ENCODE data around the gene TNS1.

TNS1 gene

DNA sequence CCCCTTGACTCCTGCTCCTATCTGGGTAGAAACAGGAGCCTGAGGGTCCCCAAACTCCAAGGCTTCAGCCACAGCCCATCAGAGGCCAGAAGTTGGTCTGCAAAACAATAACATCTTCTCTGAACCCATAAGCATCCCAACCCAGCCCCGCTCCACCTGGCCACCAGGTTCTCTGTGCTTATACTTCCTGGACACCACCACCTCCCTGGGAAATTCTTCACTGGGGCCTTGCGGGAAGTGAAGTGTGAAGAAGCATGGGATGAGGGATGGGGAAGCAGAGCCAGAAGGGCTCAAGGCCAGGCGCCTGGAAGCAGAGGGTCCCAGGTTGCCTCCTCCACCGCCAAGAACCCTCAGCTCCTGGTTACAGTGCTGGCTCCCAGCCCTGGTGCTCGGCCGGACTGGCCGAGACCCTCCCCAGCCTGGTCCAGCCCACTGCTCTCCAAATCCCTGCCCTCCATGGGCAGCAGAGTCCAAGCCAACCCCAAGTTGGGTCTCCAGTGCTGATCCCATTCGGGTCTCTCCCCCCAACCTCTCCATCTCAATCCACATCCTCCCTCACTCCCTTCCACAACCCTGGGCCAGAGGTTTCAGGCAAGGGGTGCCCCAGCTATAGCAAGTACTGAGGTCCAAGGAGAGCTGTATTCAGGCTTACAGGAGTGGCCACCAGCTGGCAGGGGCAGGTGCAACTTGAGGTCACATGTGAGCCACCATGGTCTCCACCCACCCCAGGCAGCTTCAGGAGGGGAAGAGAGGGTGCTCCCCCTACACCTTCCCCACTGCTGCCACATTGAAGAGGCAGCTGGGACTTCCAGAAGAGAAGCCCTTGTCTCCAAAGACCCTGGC, 60.7 kb downstream of the TNS1 start:
- DNase-seq: no peak

DNA sequence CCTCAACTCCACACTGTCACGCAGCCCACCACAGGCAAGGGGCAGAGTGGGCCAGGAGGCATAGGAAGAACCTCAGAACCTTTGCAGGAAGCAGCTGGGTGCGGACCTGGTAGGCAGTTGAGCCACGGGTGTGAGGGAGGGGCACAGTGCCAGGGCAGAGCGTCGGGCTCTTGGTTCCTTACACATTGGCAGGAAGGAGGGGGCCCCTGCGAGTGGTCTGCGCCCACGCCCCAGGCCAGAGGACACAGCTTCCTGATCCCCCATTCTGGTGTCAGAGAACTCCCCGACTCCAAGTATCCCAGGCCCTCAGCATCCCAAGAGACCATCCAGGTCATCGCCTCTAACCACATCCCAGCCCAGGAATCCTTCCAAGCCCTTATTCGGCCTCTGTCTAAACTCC, 61.5 kb downstream of the TNS1 start:
- no peak for DNase-seq

DNA sequence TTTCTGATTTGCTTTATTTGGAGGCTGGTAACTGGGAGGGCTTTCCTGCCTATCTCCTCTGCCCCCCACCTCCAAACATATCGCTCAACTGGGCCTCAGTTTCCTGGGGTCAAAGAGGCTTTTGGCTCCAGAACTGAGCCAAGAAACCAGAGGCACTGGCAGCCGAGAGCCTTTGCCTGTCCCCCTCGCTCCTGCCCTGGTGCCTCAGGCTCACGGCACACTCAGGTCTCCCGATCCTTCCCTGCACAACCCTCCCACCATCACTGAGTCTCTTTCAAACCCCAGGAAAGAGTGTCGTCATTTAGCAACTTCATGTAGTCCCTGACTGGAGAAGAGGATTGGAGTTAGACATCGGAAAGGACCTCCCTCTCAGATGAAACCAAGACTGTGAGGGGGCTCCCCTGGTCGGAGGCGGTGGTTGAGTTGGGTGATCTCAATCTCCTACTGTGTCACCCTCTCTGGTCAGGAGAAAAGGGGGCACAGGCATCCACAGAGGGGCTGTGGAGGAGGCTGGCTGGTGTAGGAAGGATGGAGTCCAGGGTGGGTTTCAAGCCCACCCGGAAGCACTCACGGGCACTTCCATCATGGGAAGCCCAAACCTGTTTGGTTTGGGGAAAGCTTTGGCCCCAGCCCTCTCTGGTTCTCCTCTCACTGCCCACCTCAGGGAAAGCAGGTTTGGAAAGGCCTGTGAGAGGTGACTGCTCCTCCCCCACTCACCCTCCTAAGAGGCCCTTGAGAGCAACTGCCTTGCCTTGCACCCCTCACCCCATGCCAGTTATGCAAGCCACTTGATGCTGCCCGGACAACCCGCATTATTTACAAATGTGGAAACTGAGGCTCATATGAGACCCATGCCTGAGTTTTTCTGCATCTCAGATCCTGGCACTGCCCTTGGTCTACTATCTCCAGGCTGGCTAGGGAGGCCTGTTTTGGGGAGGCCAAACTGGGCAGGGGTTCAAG, 62.3 kb downstream of the TNS1 start:
- no peak for DNase-seq

DNA sequence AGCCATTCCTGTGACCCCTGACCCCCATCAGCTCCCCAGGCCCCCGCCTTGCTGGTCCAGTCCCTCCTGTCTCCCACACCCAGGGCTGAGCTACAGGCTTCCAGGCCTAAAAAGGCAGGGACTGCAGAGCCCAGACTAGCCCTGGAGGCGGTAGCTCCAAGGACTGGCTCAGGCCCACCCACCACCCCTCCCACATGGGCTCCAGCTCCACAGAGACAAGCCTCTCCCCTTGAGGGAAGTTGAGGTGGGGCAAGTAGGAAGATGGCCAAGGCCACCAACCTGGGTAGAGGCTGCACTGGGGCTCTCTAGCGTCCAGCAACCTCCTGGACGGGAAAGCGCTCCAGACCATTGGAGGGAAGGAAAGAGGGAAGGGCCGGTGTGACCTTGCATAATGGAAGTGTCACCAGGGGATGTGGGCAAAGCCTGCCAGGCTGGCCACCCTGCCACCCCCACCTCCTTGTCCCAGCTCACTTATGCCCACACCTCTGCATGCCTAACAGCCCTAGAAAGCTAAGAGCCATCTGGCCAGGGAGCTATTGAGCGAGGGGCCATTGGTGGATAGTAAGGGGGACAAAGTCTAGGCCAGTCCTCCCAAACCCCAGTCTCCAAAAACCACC, 63.1 kb downstream of the TNS1 start:
- no peak for DNase-seq

DNA sequence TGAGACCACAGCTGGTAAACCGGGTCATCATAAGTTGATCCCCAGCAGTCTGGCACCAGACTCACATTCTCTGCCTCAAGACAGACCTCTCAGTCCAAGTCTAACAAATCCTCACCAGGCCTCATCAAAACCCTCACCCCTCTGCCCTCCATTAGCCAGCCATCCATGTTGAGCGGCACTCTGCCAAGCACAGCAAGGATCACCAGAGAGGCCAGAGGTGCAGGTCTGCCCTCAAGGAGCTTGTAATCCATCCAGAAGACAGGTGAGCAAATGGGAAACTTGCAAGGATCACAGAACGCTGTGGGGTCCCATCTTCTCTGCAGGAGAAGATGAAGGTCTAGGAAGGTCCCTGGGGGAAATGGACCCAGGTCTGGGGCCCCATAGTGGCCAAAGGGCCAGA, 63.6 kb downstream of the TNS1 start:
- no peak for DNase-seq

DNA sequence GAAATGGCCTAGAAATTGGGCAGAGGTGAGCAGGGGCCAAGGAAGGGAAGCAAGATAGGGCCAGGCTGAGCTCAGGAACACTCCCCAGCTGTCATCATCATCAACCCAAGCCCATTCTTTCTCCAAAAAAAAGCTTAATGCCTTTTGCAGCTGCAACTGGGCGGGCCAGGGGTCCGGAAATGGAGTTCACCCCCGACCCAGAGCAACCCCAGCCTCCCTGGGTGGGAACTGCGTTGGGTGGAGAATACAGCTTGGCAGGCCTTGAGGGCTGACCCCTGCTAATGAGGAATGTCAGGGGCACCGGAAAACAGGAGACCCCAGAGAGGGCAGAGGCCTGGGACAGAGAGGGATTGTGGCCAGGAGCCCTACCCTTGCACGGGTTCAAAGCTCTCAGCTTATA, 64.8 kb downstream of the TNS1 start:
- DNase-seq: no peak

DNA sequence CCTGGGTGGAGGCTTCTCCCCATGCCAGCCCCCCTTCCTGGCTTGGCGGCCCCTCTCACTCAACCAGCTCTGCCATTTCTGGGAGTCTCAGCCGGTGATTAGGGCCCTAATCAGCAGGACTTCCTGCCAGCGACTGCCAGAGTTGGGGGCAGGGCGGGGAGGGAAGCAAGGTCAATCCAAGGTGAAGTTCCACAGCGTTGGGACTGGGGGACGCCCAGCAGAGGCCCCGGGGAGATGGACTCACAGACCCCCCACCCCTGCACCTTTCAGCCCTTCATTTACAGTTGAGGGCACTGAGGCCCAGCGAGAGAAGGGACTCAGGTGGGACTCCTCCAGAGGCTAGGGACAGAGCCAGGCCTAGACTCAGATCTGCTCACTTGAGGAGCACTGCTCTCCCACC, 65.3 kb downstream of the TNS1 start:
- no peak for DNase-seq

DNA sequence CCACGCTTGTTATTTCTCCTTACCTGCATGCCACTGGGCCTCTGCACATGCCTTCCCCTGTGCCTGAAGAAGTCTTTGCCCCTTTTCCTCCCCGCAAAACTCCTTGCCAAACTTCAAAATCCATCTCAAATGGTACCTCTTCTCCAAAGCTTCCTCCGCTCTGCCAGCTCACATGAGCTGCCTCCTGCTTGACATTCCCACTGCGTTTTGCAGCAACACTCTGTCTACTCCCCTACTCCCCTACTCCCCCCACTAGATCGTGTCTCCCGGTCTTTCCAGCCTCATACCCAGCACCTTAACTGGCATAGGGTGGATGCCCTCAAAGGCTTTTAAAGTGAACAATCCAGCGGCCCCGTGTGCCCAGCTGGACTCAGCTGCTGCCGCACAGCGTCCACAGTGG, 65.8 kb downstream of the TNS1 start:
- no peak for DNase-seq

DNA sequence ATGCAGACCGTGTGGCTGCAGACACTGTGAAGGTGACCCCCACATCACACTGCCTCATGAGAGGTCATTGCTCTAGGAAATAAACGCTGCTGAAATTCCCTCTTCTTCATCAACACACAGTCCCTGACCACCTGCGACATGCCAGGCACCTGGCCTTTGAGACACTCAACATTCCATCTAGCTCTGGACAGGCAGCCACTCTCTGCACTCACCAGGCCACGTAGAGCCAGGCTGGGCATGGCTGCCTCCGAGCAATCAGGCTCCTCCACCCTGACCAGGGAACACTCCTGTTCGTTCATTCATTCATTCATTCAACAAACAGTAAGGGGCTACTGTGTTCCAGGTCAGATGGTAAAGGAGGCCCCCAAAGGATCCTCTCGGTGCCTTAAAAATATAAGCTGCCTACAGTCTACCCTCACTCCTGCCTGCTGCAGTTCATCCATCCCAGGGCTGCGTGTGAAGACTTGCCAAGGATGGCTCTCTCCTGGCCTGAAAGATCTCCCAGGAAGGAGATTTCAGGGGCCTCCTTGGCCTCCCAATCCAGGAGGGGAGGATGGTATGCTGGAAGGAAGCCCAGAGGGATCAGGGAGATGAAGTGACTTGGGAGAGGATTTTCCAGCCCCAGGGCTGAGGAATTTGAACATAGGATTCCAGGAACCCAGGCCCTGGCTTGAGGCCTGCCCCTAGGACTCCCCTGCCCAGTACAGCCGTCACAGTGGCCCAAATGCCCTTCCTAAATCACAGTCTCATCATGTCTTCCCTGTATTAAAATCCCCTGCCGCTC, 66.7 kb downstream of the TNS1 start:
- DNase-seq: no peak

DNA sequence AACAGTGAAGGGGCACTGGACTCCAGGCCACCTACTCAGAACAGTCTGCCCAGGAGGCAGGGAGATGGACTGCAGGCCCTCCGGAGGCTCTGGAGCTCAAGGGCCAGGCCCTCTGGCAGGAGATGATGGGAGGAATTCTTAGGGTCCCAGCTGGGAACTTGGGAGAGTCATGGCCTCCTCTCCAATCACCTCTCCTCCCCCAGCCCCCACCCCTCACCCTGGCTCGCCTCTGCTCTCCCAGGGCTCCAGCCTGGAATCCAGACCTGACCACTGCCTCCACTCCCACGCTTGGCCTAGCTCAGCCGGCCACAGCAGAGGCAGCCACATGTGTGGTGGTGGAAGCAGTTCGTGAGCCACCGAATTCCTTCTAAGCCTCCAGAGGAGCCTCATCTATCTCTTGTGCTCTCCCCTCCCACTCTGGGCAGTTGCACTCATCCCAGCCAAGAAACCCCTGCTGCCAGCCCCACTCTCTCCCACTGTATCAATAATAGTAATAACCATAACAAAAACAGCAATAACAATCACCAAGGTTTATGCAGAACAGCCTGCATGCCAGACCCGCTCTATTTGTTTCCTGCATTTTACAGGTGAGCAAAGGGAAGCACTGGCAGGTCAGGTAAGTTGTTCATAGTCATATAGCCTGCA, 67.4 kb downstream of the TNS1 start:
- DNase-seq: no peak

DNA sequence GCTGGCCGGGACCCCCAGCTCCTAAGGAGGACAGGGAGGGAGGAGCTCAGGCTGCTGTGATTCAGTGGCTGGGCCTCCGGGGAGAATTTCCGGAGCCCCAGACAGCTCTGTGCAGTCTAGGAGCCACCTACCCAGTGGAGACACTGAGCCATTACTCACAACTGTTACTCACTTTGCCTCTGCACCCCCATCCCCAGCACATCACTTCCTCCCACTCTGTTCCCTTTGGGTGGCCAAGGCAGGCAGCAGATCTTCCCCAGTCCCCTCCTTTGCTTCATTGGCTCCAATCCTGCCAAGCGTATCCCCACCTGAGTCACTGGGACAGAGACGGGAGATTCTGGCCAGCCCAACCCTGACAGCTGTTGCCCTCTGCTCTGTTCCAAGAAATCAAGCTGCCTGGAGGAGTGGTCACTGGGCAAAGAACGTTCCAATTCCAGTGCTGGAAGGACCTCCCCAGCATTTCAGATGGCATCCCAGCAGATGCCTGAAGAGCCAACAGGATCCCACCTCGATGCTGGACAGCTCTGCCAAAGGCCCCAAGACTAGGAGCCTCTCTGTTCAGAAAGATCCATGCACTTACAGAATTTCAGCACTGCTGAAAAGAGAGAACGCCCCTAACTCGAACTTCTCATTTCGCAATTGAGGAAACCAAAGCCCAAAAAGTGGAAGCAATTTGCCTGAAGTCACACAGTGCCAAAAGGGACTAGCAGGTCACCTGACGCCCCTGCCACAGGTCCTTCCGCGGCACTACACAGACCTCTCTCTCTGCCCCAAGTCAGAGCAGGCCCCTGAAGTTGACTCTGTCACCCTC, 68.3 kb downstream of the TNS1 start:
- no peak for DNase-seq

DNA sequence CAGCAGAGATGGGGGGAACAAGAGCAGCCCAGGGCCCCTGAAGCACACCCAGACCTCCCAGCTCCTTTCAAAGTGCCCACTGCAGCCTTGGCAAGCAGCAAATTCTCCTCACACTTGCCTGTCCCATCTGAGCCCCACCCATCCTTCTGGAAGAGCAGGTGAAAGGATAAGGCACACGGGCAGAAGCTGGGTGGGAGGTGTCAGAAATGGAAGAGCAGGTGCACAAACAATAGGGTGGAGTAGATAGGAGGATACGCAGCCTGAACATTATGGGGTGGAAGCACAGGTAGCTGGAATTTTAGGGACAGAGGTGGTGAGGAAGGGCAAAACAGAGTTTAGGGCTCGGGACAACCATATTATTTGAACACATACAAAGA, 69.2 kb downstream of the TNS1 start:
- DNase-seq: no peak

DNA sequence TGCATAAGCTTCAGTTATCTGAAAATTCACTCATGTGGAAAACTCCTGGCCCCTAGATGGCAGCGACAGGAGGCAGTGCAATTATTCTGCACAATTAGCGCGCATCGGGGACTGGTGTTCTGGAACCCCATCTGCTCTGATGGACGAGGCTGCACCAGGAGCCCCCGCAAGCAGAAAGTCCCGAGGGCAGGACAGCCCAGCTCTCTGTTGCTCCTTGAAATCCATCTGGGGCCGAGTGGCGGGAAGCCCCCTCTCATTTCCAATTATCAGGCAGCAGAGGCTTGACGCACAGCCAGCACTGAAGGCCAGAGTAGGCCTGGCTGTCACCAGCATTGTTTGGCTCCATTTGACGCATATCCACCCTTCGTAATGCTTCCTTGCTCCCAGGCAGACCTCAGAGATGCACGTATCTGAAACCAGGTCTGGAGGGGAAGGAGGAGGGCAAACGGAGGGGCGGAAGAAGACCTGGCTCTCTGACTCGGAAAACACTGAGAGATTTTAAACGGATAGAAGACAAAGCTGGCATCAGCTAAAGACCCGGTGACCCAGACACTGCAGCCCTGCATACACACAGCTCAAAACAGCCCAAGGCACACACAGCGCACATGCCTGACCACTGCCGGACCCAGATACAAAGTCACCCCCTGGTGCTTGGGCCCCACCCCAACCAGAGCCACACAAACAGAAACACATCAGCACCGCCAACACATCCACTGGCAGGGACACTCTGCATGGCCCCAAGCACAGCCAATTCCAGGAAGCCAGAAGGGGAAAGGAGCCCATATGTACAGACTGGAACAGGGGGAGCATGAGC, 69.8 kb downstream of the TNS1 start:
- no peak for DNase-seq

DNA sequence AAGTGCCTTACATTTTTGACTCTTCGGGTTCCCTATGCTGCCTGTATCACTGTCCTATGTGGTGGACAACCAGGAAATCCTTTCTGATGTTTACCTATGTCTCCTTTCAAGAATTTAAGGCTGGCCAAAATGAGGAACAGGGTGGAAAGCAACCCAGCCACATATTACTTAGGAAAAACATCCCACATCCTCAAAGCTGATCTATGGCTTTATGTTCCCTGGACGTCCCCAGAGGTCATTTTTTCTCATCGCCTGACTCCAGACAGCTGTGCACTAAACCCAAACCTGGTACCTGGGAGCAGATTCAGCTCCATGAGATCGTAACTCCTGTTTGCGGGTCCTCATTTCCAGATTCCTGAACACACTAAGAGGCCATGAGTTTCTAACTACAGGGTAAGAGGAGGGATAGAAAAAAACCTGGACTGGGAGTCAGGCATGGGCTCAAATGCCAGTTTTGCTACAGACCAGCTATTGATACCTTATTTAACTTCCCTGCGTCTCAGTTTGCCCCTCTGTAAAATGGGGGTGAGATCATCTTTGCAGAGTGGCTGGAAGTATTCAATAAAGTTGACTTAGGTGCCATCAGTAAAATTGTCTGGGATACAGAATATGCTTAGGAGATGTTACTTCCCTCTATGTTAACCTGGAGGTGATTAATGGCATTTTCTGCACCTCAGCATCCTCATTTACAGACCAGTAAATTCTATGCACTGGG, 70.8 kb downstream of the TNS1 start:
- DNase-seq: no peak

DNA sequence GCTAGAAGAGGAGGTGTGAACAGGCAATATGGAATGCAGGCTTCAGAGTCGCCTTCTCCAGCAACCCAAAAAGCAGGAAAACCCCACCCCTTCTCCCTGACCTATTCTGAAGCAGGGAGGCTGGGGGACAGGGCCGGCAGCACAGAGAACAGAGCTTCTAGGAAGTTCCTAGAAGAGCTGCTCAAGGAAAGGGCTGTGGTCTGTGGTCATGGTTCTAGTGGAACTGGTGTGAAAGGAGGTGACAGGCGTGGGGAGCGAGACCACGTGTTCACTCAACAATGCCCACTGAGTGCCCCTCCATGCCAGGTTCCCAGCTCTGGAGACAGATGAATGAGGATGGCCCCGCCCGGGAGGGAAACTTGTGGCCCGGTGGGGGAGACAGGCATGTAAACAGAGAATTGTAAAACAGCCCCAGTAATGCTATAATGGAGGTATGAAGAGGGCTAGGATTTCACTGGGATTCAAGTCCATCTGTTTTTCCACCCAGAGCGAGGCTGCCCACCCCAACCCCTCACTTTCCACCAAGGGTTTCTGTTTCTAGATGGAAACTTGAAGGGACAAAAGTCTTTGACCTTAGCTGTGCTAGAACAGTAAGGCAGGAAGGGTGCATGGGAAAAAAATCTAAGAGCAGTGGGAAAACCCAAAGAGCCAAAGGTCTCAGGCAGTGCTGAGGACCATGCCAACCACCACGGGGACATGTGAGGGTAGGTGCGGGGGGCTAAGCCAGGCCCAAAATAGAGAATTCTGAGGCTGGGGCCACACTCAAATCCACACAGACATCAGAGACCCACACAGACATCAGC, 71.8 kb downstream of the TNS1 start:
- DNase-seq: no peak

DNA sequence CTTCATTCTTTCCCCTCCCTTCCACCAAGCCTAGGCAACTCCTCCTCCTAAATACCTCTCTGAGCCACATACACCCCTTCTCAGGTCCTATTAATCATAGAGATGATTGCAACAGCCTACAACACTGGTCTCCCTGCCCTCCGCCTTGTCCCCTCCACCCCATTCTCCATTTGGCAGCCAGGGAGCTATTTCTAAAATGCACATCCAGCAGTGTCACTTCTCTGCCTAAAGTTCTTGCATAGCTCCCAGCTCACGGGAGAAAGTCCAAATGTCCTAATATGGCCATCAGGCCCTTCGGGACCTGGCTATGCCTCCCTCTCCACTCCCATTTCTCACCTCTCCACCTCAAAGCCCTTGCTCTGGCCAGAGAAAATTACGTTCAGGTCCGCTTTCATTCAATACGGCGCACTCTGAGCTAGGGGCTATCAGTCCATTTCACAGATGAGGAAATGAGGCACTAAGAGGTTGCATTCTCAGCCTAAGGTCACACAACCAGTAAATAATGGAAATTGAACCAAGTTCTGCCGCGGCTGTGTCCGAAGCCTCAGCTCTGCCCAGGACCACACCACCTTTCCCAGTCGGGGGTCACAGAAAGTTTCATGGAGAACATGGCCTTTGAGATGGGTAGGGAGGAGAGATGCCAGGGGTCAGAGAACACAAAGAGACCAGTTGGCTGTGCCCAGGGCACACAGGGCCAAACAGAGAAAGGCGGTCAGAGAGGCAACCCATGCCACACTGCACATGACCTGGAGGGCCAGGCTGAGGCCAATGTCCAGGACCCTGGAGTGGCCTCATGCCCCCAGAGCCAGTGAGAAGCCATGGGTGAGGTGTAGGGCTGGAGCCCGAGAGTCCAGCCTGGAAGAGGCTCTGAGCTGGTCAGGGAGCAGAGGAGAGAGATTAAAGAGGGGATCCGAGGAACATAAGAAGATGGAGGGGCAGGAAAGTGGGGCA, 72.8 kb downstream of the TNS1 start:
- DNase-seq: no peak

DNA sequence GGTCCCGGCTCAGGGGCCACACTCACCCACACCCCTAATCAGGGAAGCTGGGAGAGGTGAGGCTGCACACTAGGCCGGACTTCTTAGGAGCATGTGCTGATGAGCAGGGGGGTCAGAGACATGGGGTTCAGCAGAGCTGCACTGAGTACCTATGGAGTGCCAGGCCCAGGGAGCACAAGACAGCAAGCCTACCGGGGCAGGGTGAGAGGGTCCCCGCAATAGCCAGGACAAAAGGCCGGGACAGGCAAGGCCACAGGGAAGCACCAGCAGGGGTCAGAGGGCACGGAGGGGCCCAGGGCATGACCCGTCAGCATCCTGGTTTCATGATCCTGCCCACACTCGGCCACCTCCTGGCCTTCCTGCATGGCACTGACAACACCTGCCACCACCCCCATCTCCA, 73.5 kb downstream of the TNS1 start:
- no peak for DNase-seq
